Astrocyte (in vitro differentiated cells and primary cell): ENCODE measurements around the gene REEP3.

Experiments used
- CTCF ChIP-seq: IDR thresholded peaks from 2 replicates; pipeline ENCODE4 v1.5.1; 2011; ENCODE audit warnings: low read depth, mild to moderate bottlenecking, inconsistent platforms, low read length, moderate library complexity; ENCODE audit not compliant: insufficient read depth
- EZH2 ChIP-seq: IDR thresholded peaks from 2 replicates; pipeline ENCODE4 v1.6.1; 2012; ENCODE audit warnings: mild to moderate bottlenecking, low read length, inconsistent platforms; ENCODE audit not compliant: insufficient read depth

- no peak for TF ChIP-seq CTCF
- TF ChIP-seq EZH2, result no peak
These were observed 152.6 kb downstream of the REEP3 start for GRCh38 chr10:63673846-63674245.
